ENCODE results near the gene TMEM259.

The TMEM259 gene

DNA sequence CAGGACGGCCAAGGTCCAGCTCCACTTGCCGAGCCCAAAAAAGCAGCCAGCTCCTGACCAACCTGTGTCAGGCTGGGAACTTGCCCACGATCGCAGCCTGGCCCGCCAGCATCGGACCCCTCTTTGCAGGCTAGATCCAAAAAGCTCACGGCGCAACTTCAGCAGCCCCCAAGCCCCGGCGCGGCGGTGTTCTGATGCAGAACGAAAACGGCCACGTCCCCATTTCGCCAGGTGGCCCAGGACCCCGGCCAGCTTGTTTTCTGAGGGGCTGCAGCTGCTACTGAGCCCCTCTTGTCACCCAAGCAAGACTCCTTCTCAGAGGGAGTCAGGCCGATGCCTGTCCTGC, 1.3 kb downstream of the TMEM259 start:
- Histone ChIP-seq H3K4me3 (ENCODE audit: low read depth, low read length) (peak overlapping the region; percentile 95), H3K4me1 (ENCODE audit: control insufficient read depth, insufficient read depth, low read length) (peaks cover 40% of the 10 kb centered on the region), H3K27ac (ENCODE audit: low read depth, low read length) (peak overlapping the region; percentile 73; the same call in 1 of the 2 replicates), H3K9me3 (ENCODE audit: control insufficient read depth, insufficient read depth, low read depth, low read length) (no peaks in the 10 kb centered on the region), H3K36me3 (ENCODE audit: control insufficient read depth, insufficient read depth, low read length) (no peaks in the 10 kb centered on the region), H3K9ac (ENCODE audit: low read length) (peak overlapping the region; percentile 91), H3K27me3 (ENCODE audit: control insufficient read depth, insufficient read depth, low read length) (no peaks in the 10 kb centered on the region)

DNA sequence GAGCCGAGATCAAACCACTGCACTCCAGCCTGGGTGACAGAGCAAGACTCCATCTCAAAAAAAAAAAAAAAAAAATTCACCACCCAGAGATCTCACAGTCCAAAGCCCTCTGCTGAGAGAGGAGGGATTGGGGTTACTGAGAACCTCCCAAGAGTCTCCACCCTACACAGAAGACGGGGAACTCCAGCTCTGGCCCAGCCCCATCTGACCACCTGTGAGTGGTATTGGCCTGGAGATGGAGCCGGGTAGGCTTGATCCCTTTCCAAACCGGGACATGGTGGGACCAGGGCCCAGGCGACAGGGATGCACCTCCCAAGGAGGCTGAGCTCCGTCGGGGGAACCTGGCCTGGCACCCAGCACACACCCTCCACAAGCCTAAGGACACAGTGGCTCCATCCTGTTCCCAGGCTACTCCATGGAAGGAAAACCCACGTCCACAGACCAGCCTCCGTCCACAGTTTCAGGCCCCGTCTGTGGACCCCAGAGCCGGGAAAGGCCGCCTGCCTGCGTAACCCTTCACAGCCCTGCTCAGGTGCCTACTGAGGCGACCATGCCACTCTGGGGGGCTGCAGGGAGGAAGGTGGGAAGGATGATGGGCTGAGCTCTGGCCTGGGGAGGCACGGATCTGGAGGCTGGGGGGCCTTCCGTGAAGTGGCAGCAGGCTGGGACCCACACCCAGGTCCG, 1.8 kb downstream of the TMEM259 start:
- H3K27me3 ChIP-seq (ENCODE audit: control insufficient read depth, insufficient read depth, low read length): no peaks in the 10 kb centered on the region
- peaks cover 40% of the 10 kb centered on the region for H3K4me1 ChIP-seq (ENCODE audit: control insufficient read depth, insufficient read depth, low read length)
- H3K9ac ChIP-seq (ENCODE audit: low read length): peak overlapping the region; percentile 91
- H3K4me3 ChIP-seq (ENCODE audit: low read depth, low read length): peak overlapping the region; percentile 95
- no peaks in the 10 kb centered on the region for H3K9me3 ChIP-seq (ENCODE audit: control insufficient read depth, insufficient read depth, low read depth, low read length)
- H3K27ac ChIP-seq (ENCODE audit: low read depth, low read length): no peak overlapping the region
- peaks cover 3% of the 10 kb centered on the region for H3K36me3 ChIP-seq (ENCODE audit: control insufficient read depth, insufficient read depth, low read length)

DNA sequence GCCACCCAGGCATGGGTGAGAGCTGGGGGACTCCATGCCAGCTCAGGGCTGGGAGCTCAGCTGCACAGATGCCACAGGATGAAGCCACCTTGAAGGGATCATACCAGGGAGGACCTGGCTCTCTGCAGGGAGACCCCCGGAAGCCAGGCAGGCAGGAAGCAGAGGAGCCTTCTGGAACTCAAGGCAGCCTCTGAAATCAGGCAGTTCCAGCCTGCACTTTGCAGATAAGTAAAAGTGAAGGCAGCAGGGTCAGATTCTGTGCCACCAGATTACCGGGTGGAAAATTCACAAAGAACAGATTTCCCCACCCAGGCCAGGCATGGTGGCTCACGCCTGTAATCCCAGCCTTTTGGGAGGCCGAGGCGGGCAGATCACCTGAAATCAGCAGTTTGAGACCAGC, 2.5 kb downstream of the TMEM259 start:
- H3K36me3 ChIP-seq (ENCODE audit: control insufficient read depth, insufficient read depth, low read length): peaks cover 10% of the 10 kb centered on the region
- H3K27me3 ChIP-seq (ENCODE audit: control insufficient read depth, insufficient read depth, low read length): no peaks in the 10 kb centered on the region
- no peak overlapping the region for H3K9ac ChIP-seq (ENCODE audit: low read length)
- H3K4me1 ChIP-seq (ENCODE audit: control insufficient read depth, insufficient read depth, low read length): peaks cover 40% of the 10 kb centered on the region
- no peaks in the 10 kb centered on the region for H3K9me3 ChIP-seq (ENCODE audit: control insufficient read depth, insufficient read depth, low read depth, low read length)
- 0 out of 2 replicates have a peak overlapping the region, but pooled peaks have one; percentile 14 for H3K27ac ChIP-seq (ENCODE audit: low read depth, low read length)
- H3K4me3 ChIP-seq (ENCODE audit: low read depth, low read length): no peak overlapping the region

DNA sequence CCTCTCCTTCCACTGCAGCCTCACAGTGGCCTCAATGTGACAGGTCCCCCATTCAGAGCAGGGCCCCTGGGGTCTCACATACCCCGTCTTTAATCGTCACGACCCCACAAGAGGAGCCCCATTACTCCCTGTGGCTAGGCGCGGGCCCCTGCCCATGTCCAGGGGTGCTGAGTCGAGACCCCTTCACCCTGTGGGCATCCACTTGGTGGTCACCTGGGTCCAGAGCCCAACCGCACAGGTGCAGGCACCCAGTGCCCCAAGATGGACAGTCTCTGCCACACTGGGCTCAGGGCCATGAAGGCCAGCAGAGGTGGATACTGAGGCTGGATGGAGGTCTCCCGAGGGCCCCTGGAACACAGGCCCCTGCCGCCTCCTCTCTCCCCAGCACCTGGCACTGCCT, 3.0 kb downstream of the TMEM259 start:
- Histone ChIP-seq H3K36me3 (ENCODE audit: control insufficient read depth, insufficient read depth, low read length) (peaks cover 15% of the 10 kb centered on the region), H3K9ac (ENCODE audit: low read length) (no peak overlapping the region), H3K27me3 (ENCODE audit: control insufficient read depth, insufficient read depth, low read length) (no peaks in the 10 kb centered on the region), H3K9me3 (ENCODE audit: control insufficient read depth, insufficient read depth, low read depth, low read length) (no peaks in the 10 kb centered on the region), H3K4me1 (ENCODE audit: control insufficient read depth, insufficient read depth, low read length) (peaks cover 40% of the 10 kb centered on the region), H3K27ac (ENCODE audit: low read depth, low read length) (0 out of 2 replicates have a peak overlapping the region, but pooled peaks have one; percentile 41), H3K4me3 (ENCODE audit: low read depth, low read length) (no peak overlapping the region)

DNA sequence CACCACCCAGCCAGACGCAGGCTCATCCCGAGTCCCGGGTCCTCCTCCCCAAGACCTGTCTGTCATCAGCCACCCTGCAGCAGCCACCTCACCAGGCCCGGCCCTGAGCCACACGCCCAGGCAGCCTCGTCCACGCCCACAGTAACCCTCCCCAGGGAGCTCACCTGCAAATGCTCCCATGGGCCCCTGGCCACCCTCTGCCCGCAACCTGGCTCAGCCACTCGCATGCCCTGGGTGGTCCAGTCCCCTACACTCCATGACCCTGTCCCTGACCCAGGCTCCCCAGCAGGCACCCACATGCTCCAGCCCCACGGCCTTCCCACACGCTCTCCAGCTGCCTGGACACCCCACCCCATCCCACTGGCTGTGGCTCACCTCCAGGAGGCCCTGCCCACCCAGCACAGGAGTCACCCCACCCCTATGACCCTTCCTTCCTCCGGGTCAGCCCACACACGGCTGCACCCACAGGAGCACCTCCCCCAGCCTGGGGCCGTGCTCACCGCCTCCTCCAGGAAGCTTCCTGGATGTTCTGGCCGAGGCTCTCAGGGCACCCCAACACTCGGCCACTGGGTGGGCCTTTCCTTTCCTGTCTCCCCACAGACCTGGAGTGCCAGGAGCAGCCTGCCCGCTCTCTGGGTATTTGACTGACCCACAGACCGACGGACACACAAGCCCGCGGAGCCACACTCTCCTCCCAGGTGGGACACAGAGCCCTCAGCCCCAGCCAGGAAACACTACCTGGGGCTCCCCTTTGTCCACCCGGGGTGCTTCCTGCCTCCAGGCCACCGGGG, 3.6 kb downstream of the TMEM259 start:
- Histone ChIP-seq H3K4me1 (ENCODE audit: control insufficient read depth, insufficient read depth, low read length) (peaks cover 40% of the 10 kb centered on the region), H3K9ac (ENCODE audit: low read length) (no peak overlapping the region), H3K9me3 (ENCODE audit: control insufficient read depth, insufficient read depth, low read depth, low read length) (no peaks in the 10 kb centered on the region), H3K36me3 (ENCODE audit: control insufficient read depth, insufficient read depth, low read length) (peaks cover 20% of the 10 kb centered on the region), H3K27me3 (ENCODE audit: control insufficient read depth, insufficient read depth, low read length) (no peaks in the 10 kb centered on the region), H3K4me3 (ENCODE audit: low read depth, low read length) (no peak overlapping the region), H3K27ac (ENCODE audit: low read depth, low read length) (peak overlapping the region; percentile 41; the same call in 1 of the 2 replicates)

DNA sequence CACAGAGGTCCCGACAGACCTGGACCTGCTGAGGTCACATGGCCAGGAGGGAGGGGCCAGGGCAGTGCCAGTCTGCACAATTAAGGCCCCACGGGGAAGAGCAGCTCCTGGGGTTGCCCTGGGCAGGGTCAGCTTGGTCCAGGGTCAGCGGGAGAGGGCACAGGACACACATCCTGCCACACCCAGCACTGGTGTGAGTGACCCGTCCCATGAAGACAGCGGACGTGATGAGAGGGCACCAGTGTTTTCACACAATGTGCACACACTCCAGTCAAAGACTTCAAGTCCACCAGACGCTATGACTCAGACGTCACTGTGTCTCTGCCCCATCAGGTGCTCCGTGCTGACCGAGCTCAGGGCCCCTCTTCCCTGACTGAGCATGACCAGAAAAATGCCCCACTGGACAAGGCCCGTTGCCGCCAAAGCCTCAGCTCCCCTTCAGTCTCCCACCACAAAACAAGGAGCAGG, 4.2 kb downstream of the TMEM259 start:
- Histone ChIP-seq H3K4me1 (ENCODE audit: control insufficient read depth, insufficient read depth, low read length) (peaks cover 40% of the 10 kb centered on the region), H3K27me3 (ENCODE audit: control insufficient read depth, insufficient read depth, low read length) (no peaks in the 10 kb centered on the region), H3K9ac (ENCODE audit: low read length) (peak overlapping the region; percentile 22), H3K4me3 (ENCODE audit: low read depth, low read length) (peak overlapping the region; percentile 2; the same call in 1 of the 2 replicates), H3K27ac (ENCODE audit: low read depth, low read length) (no peak overlapping the region), H3K36me3 (ENCODE audit: control insufficient read depth, insufficient read depth, low read length) (peaks cover 26% of the 10 kb centered on the region), H3K9me3 (ENCODE audit: control insufficient read depth, insufficient read depth, low read depth, low read length) (no peaks in the 10 kb centered on the region)

DNA sequence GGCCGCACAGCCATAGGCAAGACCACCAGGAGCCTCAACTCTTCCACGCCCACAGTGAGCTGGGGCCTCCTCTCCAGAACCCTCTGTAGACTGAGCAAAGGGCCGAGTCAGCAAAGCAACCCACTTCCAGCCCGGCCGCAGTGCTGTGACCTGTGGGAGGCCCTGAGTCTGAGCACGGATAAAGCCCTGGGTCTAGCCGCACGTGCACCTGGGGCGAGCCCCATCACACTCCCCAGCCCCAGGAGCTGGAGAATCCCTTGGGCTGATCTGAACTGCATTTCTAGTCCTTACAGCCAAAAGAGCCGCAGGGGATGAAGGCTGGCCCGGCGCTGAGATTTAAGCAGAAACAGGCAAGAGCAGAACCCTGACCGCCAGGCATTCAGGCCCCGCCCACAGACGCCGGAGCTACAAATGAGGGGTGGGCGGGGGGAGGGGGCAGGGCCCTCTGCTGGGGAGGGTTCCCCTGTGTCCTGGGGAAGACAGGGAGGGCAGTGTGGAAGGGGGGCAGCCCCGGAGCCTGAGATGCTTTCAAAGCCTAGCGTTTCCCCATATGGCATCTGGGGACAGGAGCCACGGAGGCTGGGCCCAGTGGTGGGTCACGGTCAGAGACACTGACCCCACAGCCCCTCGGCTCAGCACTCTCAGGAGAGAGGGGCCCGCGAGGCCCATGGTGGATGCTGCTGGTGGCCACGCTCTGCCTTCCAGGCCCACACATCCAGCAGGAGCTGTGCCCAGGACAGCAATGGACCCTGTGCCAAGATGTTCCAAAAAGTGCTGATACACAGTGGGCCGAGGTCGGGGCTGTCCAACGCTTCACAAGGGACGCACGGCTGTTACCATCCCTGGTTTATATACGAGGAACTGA, 4.9 kb downstream of the TMEM259 start:
- peaks cover 40% of the 10 kb centered on the region for H3K4me1 ChIP-seq (ENCODE audit: control insufficient read depth, insufficient read depth, low read length)
- H3K9me3 ChIP-seq (ENCODE audit: control insufficient read depth, insufficient read depth, low read depth, low read length): no peaks in the 10 kb centered on the region
- peak overlapping the region; percentile 32 for H3K4me3 ChIP-seq (ENCODE audit: low read depth, low read length)
- H3K27ac ChIP-seq (ENCODE audit: low read depth, low read length): 0 out of 2 replicates have a peak overlapping the region, but pooled peaks have one; percentile 50
- H3K36me3 ChIP-seq (ENCODE audit: control insufficient read depth, insufficient read depth, low read length): peaks cover 29% of the 10 kb centered on the region
- peak overlapping the region; percentile 52 for H3K9ac ChIP-seq (ENCODE audit: low read length)
- H3K27me3 ChIP-seq (ENCODE audit: control insufficient read depth, insufficient read depth, low read length): no peaks in the 10 kb centered on the region

DNA sequence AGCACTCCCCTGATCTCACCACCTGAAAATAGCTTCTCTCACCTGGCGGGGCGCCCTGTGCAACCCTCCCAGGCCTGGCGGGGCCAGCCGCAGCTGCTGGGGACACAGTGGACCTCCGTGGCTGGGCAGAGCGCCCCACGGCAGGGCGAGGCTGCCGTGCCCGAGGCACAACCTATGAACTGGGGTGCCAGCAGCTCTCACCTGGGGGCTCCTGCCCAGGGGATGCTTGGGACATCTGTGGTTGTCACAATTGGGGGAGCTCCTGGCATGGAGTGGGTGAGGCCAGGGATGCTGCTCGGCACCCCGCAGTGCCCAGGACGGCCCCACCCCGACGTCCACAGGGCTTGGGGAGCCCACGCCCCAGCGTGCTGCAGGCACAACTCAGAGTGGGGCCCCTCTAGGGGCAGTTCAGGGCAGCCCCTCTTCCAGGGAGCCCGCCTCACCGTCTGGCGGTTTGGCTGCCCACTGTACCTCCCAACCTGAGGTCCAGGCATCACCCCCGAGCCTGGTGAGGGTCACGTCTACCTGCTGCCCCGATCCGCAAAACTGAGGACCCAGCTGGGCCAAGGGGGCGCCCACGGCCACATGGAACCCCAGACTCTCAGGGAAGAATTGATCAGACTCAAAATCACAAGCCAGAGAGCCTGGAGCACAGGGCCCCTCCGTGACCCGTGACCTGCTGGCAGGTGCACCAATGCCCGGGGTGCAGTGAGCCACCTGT, 5.7 kb downstream of the TMEM259 start:
- Histone ChIP-seq H3K4me1 (ENCODE audit: control insufficient read depth, insufficient read depth, low read length) (peaks cover 40% of the 10 kb centered on the region), H3K4me3 (ENCODE audit: low read depth, low read length) (no peak overlapping the region; the same call in 1 of the 2 replicates), H3K27me3 (ENCODE audit: control insufficient read depth, insufficient read depth, low read length) (no peaks in the 10 kb centered on the region), H3K27ac (ENCODE audit: low read depth, low read length) (peak overlapping the region; percentile 50; the same call in 1 of the 2 replicates), H3K9me3 (ENCODE audit: control insufficient read depth, insufficient read depth, low read depth, low read length) (no peaks in the 10 kb centered on the region), H3K9ac (ENCODE audit: low read length) (peak overlapping the region; percentile 52), H3K36me3 (ENCODE audit: control insufficient read depth, insufficient read depth, low read length) (peaks cover 35% of the 10 kb centered on the region)

DNA sequence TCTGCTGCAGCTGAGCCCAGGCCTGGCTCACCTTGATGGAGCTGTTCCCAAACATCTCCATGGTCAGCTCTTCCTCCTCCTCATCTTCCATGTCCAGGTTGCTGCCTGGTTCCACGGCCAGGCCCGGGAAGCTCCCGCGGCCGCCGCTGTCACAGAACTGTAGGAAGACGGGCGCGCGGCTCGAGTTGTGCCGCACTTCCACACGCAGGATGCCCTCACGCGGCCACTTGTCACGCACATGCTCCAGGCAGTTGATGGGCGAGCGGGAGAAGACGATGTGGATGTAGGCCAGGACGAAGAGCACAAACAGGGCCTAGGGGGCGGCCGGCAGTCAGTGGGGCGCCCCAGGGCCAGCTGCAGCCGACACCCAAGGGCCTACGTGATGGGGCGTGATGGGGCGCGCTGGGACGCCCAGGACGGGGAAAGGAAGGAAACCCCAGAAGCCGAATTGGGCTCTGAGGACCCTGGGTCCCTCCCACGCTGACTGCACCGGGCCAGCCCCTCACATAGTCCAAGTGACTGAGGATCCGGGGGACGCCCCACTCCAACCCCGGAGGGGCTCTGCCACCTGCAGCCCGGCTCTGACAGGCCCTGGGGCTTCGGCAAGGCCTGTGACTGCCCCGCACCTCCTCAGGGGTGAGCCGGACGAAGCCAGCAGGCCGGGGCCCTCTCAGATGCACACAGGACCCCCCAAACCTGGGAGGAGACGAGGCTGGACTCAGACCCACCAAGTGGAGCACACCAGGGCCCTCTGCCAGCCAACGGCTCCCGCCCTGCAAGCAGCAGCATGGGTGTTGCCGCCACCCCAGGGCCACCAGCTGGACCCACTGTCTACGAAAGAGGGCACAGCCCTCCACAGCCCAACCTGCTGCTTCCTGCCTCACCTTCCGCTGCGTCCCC, 6.5 kb downstream of the TMEM259 start:
- H3K9ac ChIP-seq (ENCODE audit: low read length): no peak overlapping the region
- H3K9me3 ChIP-seq (ENCODE audit: control insufficient read depth, insufficient read depth, low read depth, low read length): no peaks in the 10 kb centered on the region
- H3K4me3 ChIP-seq (ENCODE audit: low read depth, low read length): no peak overlapping the region
- H3K27ac ChIP-seq (ENCODE audit: low read depth, low read length): peak overlapping the region; percentile 50; the same call in 1 of the 2 replicates
- H3K27me3 ChIP-seq (ENCODE audit: control insufficient read depth, insufficient read depth, low read length): no peaks in the 10 kb centered on the region
- H3K36me3 ChIP-seq (ENCODE audit: control insufficient read depth, insufficient read depth, low read length): peaks cover 42% of the 10 kb centered on the region
- H3K4me1 ChIP-seq (ENCODE audit: control insufficient read depth, insufficient read depth, low read length): peaks cover 35% of the 10 kb centered on the region
